Measurements from ENCODE around the gene PPIL1.

DNA sequence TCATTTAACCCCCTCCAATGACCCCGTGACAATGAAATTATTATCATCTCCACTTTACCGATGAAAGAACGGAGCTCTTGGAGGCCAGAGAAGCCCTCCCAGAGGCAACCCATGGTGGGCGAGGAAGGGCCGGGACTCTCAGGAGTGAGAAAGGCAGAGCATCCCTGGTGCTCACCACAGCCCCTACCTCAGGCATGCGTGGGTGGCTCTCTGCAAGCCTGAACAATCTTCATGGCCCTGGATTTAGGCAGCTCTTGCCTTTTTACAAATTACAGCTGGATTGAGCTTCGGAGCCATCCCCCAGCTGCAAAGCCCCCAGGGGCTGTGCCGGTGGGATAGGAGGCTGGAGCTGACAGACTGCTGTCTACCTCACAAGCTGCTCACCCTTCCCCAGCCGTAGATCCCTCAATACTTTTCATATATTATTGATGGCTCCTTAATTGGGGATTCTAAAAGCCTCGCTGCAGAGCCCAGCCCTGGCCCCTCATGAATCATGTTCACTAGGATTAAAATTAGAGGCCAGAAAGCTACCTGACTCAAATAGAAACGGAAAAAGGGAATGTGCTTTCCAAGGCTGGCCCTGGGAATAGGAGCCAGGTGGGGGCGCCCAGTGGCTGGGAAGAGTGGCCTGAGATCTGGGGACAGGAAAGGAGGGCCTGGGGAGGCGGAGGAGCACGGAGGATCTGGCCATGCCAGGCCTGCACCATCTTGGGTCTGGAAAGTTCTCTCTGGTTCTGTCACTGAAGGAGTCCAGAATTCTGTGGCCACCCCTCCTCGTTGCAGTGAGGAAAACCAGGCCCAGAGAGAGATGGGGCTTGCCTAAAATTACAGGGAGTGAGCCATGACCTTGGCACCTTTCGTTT lies 64.4 kb downstream of the PPIL1 start:
- TF ChIP-seq POLR2A (IDR thresholded peaks at IDR 0.05): no peak
- TF ChIP-seq, protein P1, sequence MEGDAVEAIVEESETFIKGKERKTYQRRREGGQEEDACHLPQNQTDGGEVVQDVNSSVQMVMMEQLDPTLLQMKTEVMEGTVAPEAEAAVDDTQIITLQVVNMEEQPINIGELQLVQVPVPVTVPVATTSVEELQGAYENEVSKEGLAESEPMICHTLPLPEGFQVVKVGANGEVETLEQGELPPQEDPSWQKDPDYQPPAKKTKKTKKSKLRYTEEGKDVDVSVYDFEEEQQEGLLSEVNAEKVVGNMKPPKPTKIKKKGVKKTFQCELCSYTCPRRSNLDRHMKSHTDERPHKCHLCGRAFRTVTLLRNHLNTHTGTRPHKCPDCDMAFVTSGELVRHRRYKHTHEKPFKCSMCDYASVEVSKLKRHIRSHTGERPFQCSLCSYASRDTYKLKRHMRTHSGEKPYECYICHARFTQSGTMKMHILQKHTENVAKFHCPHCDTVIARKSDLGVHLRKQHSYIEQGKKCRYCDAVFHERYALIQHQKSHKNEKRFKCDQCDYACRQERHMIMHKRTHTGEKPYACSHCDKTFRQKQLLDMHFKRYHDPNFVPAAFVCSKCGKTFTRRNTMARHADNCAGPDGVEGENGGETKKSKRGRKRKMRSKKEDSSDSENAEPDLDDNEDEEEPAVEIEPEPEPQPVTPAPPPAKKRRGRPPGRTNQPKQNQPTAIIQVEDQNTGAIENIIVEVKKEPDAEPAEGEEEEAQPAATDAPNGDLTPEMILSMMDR (IDR thresholded peaks at IDR 0.05): no peak

Measured in sigmoid colon (tissue), 3 donors.